Spleen (tissue), 7 donors: ENCODE results near the gene LYZL4.

Source experiments
- POLR2A ChIP-seq, 3 donors: fragments of 450-650 bp; IDR thresholded peaks; one replicate each; pipeline ENCODE4 v1.5.1; 2017; ENCODE audit warnings: antibody characterized with exemption in 3 of 3, mild to moderate bottlenecking in 1 of 3
- POLR2AphosphoS5 ChIP-seq, 3 donors: sonication (generic); formaldehyde crosslinking; IDR thresholded peaks; one replicate each; pipeline ENCODE4 v1.5.1; 2017; ENCODE audit warnings: antibody characterized with exemption in 3 of 3
- TF ChIP-seq, protein P1 (sequence below), 11 experiments: fragments of 200-600 bp in 7 of 11; fragments of 450-650 bp in 4 of 11; sonication (generic) in 4 of 11; IDR thresholded peaks in 8 of 11; conservative IDR thresholded peaks in 3 of 11; 1 replicate in 7 of 11; 2 replicates in 4 of 11; pipeline versions ENCODE4 v1.4.0 to v1.8.0; 2016 to 2021; ENCODE audit warnings: antibody characterized with exemption in 11 of 11, inconsistent platforms in 4 of 11, mild to moderate bottlenecking in 1 of 11
- donor health status: DM: no; HTN: no; CAD: no; lungs with moderate emphysema.
- donor health status: DM: no; HTN: no; CAD: no.
- donor health status: DM: no; HTN: no; CAD: no.

DNA sequence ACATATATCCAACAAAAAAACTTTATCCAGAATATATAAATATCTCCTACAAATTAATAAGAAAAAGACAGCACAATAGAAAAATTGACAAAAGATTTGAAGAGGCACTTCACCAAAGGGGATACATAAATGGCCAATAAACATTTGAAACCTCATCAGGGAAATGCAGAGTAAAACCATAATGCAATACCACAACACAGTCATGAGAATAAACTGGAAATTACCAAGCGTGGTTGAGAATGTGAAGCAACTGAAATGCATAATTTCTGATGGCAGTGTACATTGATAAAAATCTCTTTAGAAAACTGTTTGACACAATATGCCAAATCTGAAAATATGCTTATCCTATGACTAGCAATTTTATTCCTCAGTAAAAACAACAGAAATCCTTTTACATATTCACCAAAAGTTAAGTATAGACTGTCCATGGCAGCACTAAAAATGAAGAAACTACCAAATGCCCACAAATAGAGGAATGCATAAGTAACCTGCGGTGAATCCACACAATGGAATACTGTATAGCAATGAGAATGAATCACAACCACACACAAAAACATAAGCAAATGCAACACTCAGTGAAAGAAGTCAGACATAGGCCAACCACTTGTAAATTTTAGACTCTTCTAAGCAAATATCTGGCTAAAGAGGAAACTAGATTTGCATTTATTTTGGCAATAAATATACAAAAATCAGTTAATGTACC lies 7.9 kb downstream of the LYZL4 start:
- TF ChIP-seq POLR2A (IDR thresholded peaks at IDR 0.05) (no peak), POLR2AphosphoS5 (IDR thresholded peaks at IDR 0.05) (no peak)
- TF ChIP-seq, protein P1, sequence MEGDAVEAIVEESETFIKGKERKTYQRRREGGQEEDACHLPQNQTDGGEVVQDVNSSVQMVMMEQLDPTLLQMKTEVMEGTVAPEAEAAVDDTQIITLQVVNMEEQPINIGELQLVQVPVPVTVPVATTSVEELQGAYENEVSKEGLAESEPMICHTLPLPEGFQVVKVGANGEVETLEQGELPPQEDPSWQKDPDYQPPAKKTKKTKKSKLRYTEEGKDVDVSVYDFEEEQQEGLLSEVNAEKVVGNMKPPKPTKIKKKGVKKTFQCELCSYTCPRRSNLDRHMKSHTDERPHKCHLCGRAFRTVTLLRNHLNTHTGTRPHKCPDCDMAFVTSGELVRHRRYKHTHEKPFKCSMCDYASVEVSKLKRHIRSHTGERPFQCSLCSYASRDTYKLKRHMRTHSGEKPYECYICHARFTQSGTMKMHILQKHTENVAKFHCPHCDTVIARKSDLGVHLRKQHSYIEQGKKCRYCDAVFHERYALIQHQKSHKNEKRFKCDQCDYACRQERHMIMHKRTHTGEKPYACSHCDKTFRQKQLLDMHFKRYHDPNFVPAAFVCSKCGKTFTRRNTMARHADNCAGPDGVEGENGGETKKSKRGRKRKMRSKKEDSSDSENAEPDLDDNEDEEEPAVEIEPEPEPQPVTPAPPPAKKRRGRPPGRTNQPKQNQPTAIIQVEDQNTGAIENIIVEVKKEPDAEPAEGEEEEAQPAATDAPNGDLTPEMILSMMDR (IDR thresholded peaks at IDR 0.05 in 8 of 11, conservative IDR thresholded peaks at IDR 0.05 in 3 of 11), result no peak
